ENCODE measurements around the gene WDR73.

- TF ChIP-seq CTCF (optimal IDR thresholded peaks at IDR 0.05 in 1 of 3, IDR thresholded peaks at IDR 0.05 in 1 of 3, conservative IDR thresholded peaks at IDR 0.05 in 1 of 3; ENCODE audit: extremely low read depth in 1 of 3, insufficient read depth in 2 of 3, low read length in 3 of 3) (no peak), EZH2 (IDR thresholded peaks at IDR 0.05; ENCODE audit: low read length) (no peak)
These were observed 53.8 kb downstream of the WDR73 start for GRCh38 chr15:84600331-84600686.
